GM12875 (cell line): ENCODE measurements around the gene HPS4.
"Not testable (repeated sequence)": the region's sequence is repeated elsewhere in the genome, so short reads cannot be mapped to it uniquely, and the experiment has no call there.

Source experiments
- H3K4me3 ChIP-seq: one replicate; pipeline ENCODE4 v1.5.1; 2011; ENCODE audit warnings: low read depth, low read length, control low read depth
- CTCF ChIP-seq: IDR thresholded peaks from 2 replicates; pipeline ENCODE4 v1.5.1; 2011; ENCODE audit warnings: low read depth, mild to moderate bottlenecking, control low read depth, inconsistent platforms, low read length, moderate library complexity, borderline replicate concordance; ENCODE audit not compliant: insufficient read depth

HPS4 gene

GRCh38 chr22:26418620-26419019 is 65.0 kb downstream of the HPS4 start:
- no peak for TF ChIP-seq CTCF

GRCh38 chr22:26417406-26417805 is 66.2 kb downstream of the HPS4 start:
- no peak overlapping the region for H3K4me3 ChIP-seq
- TF ChIP-seq CTCF = no peak

More at GRCh38 chr22:26418620-26419019, 65.0 kb downstream of the HPS4 start:
- no peak overlapping the region for H3K4me3 ChIP-seq

- no peak for TF ChIP-seq CTCF
- no peak overlapping the region for H3K4me3 ChIP-seq
Observed at GRCh38 chr22:26416670-26417276, 66.8 kb downstream of the HPS4 start.

GRCh38 chr22:26416256-26416655 is 67.3 kb downstream of the HPS4 start:
- TF ChIP-seq CTCF = no peak

GRCh38 chr22:26414347-26414746 is 69.2 kb downstream of the HPS4 start:
- TF ChIP-seq CTCF = no peak

More at GRCh38 chr22:26416256-26416655, 67.3 kb downstream of the HPS4 start:
- no peak overlapping the region for H3K4me3 ChIP-seq

GRCh38 chr22:26410386-26410785 is 73.2 kb downstream of the HPS4 start:
- no peak overlapping the region for H3K4me3 ChIP-seq
- no peak for TF ChIP-seq CTCF

More at GRCh38 chr22:26414347-26414746, 69.2 kb downstream of the HPS4 start:
- no peak overlapping the region for H3K4me3 ChIP-seq

- H3K4me3 ChIP-seq = no peak overlapping the region
- no peak for TF ChIP-seq CTCF
Observed at GRCh38 chr22:26409719-26410335, 73.8 kb downstream of the HPS4 start.

GRCh38 chr22:26408562-26409220 is 74.9 kb downstream of the HPS4 start:
- H3K4me3 ChIP-seq = not testable (repeated sequence)
